Measurements from ENCODE around the gene GEMIN4. TPM values are rescaled to one million over a fixed set of nuclear protein-coding genes. Genes with fewer than 3 reads are reported as not detected.

GEMIN4 gene
- total RNA-seq, 4 donors from 2014 or later = 10.6 to 21.6 (median 18.9) TPM

DNA sequence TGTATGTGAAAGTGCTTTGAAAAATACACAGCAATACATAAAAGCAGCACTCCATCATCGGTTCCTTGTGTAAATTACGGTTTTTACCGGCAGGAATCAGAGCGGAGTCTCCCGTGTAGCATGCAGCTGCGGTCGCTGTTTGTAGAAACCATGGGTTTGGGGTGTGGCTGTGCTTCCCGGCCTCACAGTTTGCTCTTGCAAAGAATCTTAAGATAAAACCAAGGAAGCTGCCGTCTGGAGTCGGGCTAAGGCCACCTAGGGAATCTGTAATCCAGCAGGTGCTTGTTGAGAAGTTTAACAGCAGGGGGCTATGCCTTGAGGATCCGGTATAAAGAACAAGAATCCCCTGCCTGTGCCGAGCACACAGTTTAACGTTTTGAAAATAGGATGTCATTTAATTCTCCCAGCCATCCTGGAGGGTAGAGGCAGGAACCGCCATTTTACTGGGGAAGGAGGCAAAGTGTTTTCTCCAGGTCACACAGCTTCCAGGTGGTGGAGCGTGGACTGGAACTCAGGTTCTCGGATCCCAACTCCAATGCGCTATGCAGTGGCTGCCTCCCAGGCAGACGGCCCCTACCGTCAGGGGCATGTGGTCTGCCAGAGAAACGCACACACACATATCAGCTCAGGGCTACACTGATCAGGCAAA is 25.7 kb downstream of the GEMIN4 start:
- Histone ChIP-seq H3K4me3 (no peak overlapping the region), H3K4me1 (peaks cover 0 to 5% of the 10 kb centered on the region in 2 donors), H3K27ac (no peak overlapping the region), H3K27me3 (no peaks in the 10 kb centered on the region), H3K9me3 (no peaks in the 10 kb centered on the region), H3K36me3 (no peaks in the 10 kb centered on the region)
- DNase-seq (no peak), ATAC-seq (no peak)
- in situ Hi-C loops (cut with MboI; ENCODE audit: low sequenced_read_pairs in 4 of 4) = no loop called here
- TF ChIP-seq POLR2A (IDR thresholded peaks at IDR 0.05) (no peak), CTCF (IDR thresholded peaks at IDR 0.05 in 4 of 5, conservative IDR thresholded peaks at IDR 0.05 in 1 of 5) (no peak)
- intact Hi-C loops (cut with DNase I; ENCODE audit: low total_unique reads) = no loop called here

GRCh38 chr17:725746-726145 is 26.3 kb downstream of the GEMIN4 start:
- Histone ChIP-seq H3K9me3 (no peaks in the 10 kb centered on the region), H3K27ac (no peak overlapping the region), H3K4me1 (no peaks in the 10 kb centered on the region), H3K4me3 (no peak overlapping the region), H3K27me3 (no peaks in the 10 kb centered on the region), H3K36me3 (no peaks in the 10 kb centered on the region)
- in situ Hi-C loops (cut with MboI; ENCODE audit: low sequenced_read_pairs in 4 of 4) (no loop called here), intact Hi-C loops (cut with DNase I; ENCODE audit: low total_unique reads) (no loop called here)
- ATAC-seq = no peak
- no peak for TF ChIP-seq CTCF (IDR thresholded peaks at IDR 0.05 in 4 of 5, conservative IDR thresholded peaks at IDR 0.05 in 1 of 5)
- no peak for TF ChIP-seq POLR2A (IDR thresholded peaks at IDR 0.05)
- DNase-seq = no peak

GRCh38 chr17:725084-725483 is 27.0 kb downstream of the GEMIN4 start:
- in situ Hi-C loops (cut with MboI; ENCODE audit: low sequenced_read_pairs in 4 of 4) = no loop called here
- H3K9me3 ChIP-seq = no peaks in the 10 kb centered on the region
- ATAC-seq (no peak), DNase-seq (no peak)
- intact Hi-C loops (cut with DNase I; ENCODE audit: low total_unique reads) = no loop called here
- H3K4me1 ChIP-seq = no peaks in the 10 kb centered on the region
- H3K36me3 ChIP-seq = no peaks in the 10 kb centered on the region
- H3K27ac ChIP-seq = no peak overlapping the region
- no peak overlapping the region for H3K4me3 ChIP-seq
- H3K27me3 ChIP-seq = no peaks in the 10 kb centered on the region
- TF ChIP-seq CTCF (IDR thresholded peaks at IDR 0.05 in 4 of 5, conservative IDR thresholded peaks at IDR 0.05 in 1 of 5) = no peak
- TF ChIP-seq POLR2A (IDR thresholded peaks at IDR 0.05) = no peak

DNA sequence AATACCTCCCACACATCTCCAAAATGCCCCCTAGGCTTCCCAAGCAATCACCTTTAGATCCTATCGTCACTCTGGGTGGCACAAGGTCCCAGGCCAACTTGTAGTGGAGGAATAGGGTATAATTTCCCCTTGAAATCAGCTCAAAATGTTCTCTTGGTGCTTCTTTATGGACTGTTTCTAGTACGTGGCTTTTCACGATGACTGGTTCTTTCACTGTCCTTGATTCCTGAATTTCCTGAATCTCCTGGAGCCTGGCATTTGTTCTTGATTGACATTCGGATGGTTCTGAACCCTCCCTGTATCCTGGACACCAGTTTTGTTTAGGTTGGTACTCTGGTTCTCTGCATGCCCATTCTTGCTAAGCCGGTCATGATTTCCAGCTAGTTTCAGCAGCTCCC is 30.5 kb downstream of the GEMIN4 start:
- H3K27ac ChIP-seq = no peak overlapping the region
- TF ChIP-seq CTCF (IDR thresholded peaks at IDR 0.05 in 4 of 5, conservative IDR thresholded peaks at IDR 0.05 in 1 of 5) = no peak
- TF ChIP-seq POLR2A (IDR thresholded peaks at IDR 0.05) = no peak
- intact Hi-C loops (cut with DNase I; ENCODE audit: low total_unique reads) (no loop called here), in situ Hi-C loops (cut with MboI; ENCODE audit: low sequenced_read_pairs in 4 of 4) (no loop called here)
- no peaks in the 10 kb centered on the region for H3K27me3 ChIP-seq
- H3K4me1 ChIP-seq = peaks cover 0 to 5% of the 10 kb centered on the region in 2 donors
- DNase-seq (no peak), ATAC-seq (no peak)
- H3K4me3 ChIP-seq = no peak overlapping the region
- no peaks in the 10 kb centered on the region for H3K9me3 ChIP-seq
- no peaks in the 10 kb centered on the region for H3K36me3 ChIP-seq

Measured in gastrocnemius medialis (tissue), 4 donors.